ENCODE results near the gene FAM204A. TPM values are rescaled to one million over a fixed set of nuclear protein-coding genes. Genes with fewer than 3 reads are reported as not detected.

The FAM204A gene
- total RNA-seq: 78.1 TPM
- 56.8 TPM for polyA plus RNA-seq

- WGBS: under 1% methylated on average over 45 of the region's 45 CpGs
- peaks cover 2% of the 10 kb centered on the region for H3K4me1 ChIP-seq (ENCODE audit: insufficient read depth)
Measured at GRCh38 chr10:118341791-118342637, at the start of gene FAM204A. Gene FAM204A, minus strand, starts transcription at chr10:118342324. Its CDS starts 5,909 bp downstream, at chr10:118336415.

DNA sequence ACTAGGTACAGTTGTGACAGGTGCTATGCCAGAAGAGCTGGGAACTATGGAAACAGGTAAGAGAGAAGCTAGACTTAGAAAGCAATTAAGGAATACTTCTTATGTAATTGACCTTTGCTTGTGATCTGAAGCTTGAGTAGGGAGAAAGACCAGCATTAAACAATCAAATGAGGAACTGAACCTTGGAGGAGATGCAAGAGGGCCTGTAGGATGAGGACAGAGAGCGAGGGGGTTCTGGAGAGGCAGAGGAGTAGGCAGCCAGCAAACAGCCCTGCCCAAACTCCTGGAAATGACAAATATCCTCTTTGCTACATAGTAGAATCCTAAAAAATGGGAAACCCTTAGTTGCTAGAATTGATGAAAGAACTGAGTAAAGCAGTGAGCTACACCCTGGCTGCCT, 41.6 kb upstream of the FAM204A start:
- no peak for DNase-seq (ENCODE audit: extremely low spot score)
- no peak overlapping the region for H3K27ac ChIP-seq (ENCODE audit: low read depth)
- no peaks in the 10 kb centered on the region for H3K4me1 ChIP-seq (ENCODE audit: insufficient read depth)
- no peak overlapping the region for H3K4me3 ChIP-seq (ENCODE audit: low read depth, low read length)
- WGBS: 85% methylated on average over 1 of the region's 1 CpG
- no peaks in the 10 kb centered on the region for H3K36me3 ChIP-seq (ENCODE audit: insufficient read depth)

More at GRCh38 chr10:118341791-118342637, at the start of gene FAM204A:
- DNase-seq (ENCODE audit: extremely low spot score): peak; percentile 93
- Histone ChIP-seq H3K4me3 (ENCODE audit: low read depth, low read length) (peak within 1 kb of the TSS; percentile 95), H3K36me3 (ENCODE audit: insufficient read depth) (peaks cover 3% of the 10 kb centered on the region), H3K27ac (ENCODE audit: low read depth) (peak within 1 kb of the TSS; percentile 62)

DNA sequence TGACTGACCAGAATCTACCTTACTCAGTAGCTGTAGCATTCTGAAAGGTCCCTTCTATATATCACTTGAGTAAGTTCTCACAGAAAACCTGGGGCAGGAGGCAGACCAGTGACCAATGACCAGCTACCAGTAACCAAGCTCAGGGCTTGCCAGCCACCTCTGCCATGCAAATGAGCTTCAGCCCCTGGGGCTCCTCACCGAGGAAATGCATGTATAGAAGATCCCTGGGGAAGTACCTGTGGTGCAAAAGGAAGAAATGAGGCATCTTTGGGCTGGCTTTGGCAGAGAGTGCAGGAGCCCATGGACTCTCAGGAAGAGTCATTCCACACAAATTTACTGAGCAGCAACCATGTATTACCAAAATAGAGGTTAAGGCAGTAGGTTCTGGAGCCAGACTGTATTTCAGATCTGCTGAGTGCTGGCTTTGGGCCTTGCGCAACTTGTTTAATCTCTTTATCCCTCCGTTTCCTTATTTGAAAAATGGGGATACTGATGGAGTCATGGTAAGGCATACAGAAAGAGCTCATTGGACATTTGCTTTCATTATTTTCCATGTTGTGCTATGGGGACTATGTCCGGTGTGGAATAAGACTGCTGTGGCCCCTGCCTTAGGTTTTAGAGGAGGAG, 41.1 kb upstream of the FAM204A start:
- no peak for DNase-seq (ENCODE audit: extremely low spot score)
- Histone ChIP-seq H3K4me1 (ENCODE audit: insufficient read depth) (no peaks in the 10 kb centered on the region), H3K4me3 (ENCODE audit: low read depth, low read length) (no peak overlapping the region), H3K27ac (ENCODE audit: low read depth) (no peak overlapping the region), H3K36me3 (ENCODE audit: insufficient read depth) (no peaks in the 10 kb centered on the region)
- WGBS: 59% methylated on average over 4 of the region's 4 CpGs

DNA sequence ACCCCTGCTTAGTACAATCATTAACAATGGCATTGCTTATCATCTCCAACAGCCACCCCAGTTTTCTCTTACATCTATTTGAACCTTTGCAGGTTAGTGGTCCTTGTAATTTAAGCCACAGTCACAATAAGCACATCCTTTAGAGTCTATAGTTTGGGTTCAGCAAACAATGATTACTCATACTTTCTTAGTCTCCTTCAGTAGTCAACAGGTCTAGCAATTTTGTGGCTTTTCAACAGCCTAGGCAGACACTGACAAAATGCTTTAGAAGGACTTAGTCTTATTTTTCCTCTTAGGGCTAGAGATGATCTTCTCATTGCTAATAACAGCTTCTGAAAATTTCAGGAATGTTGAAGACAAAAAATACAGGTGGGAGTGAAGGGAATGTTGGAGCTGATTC, 32.3 kb upstream of the FAM204A start:
- no peak for DNase-seq (ENCODE audit: extremely low spot score)
- Histone ChIP-seq H3K4me1 (ENCODE audit: insufficient read depth) (no peaks in the 10 kb centered on the region), H3K27ac (ENCODE audit: low read depth) (no peak overlapping the region), H3K36me3 (ENCODE audit: insufficient read depth) (no peaks in the 10 kb centered on the region), H3K4me3 (ENCODE audit: low read depth, low read length) (no peak overlapping the region)

- Histone ChIP-seq H3K27ac (ENCODE audit: low read depth) (no peak overlapping the region), H3K4me1 (ENCODE audit: insufficient read depth) (no peaks in the 10 kb centered on the region), H3K4me3 (ENCODE audit: low read depth, low read length) (no peak overlapping the region), H3K36me3 (ENCODE audit: insufficient read depth) (no peaks in the 10 kb centered on the region)
- 24% methylated on average over 4 of the region's 4 CpGs for WGBS
- DNase-seq (ENCODE audit: extremely low spot score): no peak
Measured at GRCh38 chr10:118373786-118374185, 31.7 kb upstream of the FAM204A start.

GRCh38 chr10:118370499-118370898, 28.4 kb upstream of the FAM204A start:
- DNase-seq (ENCODE audit: extremely low spot score): no peak
- WGBS: 93% methylated on average over 2 of the region's 2 CpGs
- H3K27ac ChIP-seq (ENCODE audit: low read depth): no peak overlapping the region
- no peaks in the 10 kb centered on the region for H3K36me3 ChIP-seq (ENCODE audit: insufficient read depth)
- H3K4me1 ChIP-seq (ENCODE audit: insufficient read depth): no peaks in the 10 kb centered on the region
- H3K4me3 ChIP-seq (ENCODE audit: low read depth, low read length): no peak overlapping the region

GRCh38 chr10:118369641-118370205, 27.6 kb upstream of the FAM204A start:
- no peaks in the 10 kb centered on the region for H3K36me3 ChIP-seq (ENCODE audit: insufficient read depth)
- H3K4me1 ChIP-seq (ENCODE audit: insufficient read depth): no peaks in the 10 kb centered on the region
- H3K27ac ChIP-seq (ENCODE audit: low read depth): no peak overlapping the region
- no peak overlapping the region for H3K4me3 ChIP-seq (ENCODE audit: low read depth, low read length)
- WGBS: 71% methylated on average over 4 of the region's 4 CpGs
- no peak for DNase-seq (ENCODE audit: extremely low spot score)

- no peaks in the 10 kb centered on the region for H3K36me3 ChIP-seq (ENCODE audit: insufficient read depth)
- no peak for DNase-seq (ENCODE audit: extremely low spot score)
- no peak overlapping the region for H3K27ac ChIP-seq (ENCODE audit: low read depth)
- H3K4me3 ChIP-seq (ENCODE audit: low read depth, low read length): no peak overlapping the region
- H3K4me1 ChIP-seq (ENCODE audit: insufficient read depth): no peaks in the 10 kb centered on the region
Measured at GRCh38 chr10:118365702-118366101, 23.6 kb upstream of the FAM204A start.

DNA sequence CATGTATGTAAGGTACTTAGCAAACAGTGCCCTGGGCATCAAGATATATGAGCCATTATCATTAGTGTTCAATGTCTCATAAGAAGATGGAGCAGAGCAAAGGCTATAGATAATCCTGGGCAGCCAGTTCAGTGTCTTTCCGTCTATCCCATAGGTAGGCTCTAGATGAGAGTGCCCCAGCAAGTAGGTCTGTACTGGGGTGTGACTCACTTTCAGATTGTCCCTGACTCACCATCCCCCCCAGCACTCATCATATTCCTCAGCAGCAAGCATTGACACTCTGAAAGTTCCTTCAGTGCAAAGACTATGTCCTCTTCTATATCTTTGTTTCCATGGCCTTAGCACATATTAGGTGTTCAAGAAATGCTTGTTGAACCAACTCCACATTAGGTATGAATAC, 20.0 kb upstream of the FAM204A start:
- Histone ChIP-seq H3K4me3 (ENCODE audit: low read depth, low read length) (no peak overlapping the region), H3K4me1 (ENCODE audit: insufficient read depth) (no peaks in the 10 kb centered on the region), H3K36me3 (ENCODE audit: insufficient read depth) (no peaks in the 10 kb centered on the region), H3K27ac (ENCODE audit: low read depth) (no peak overlapping the region)
- 94% methylated on average over 1 of the region's 1 CpG for WGBS
- no peak for DNase-seq (ENCODE audit: extremely low spot score)

- no peaks in the 10 kb centered on the region for H3K36me3 ChIP-seq (ENCODE audit: insufficient read depth)
- no peaks in the 10 kb centered on the region for H3K4me1 ChIP-seq (ENCODE audit: insufficient read depth)
- DNase-seq (ENCODE audit: extremely low spot score): no peak
- 84% methylated on average over 6 of the region's 6 CpGs for WGBS
- no peak overlapping the region for H3K4me3 ChIP-seq (ENCODE audit: low read depth, low read length)
- H3K27ac ChIP-seq (ENCODE audit: low read depth): no peak overlapping the region
Measured at GRCh38 chr10:118358327-118358726, 16.2 kb upstream of the FAM204A start.

DNA sequence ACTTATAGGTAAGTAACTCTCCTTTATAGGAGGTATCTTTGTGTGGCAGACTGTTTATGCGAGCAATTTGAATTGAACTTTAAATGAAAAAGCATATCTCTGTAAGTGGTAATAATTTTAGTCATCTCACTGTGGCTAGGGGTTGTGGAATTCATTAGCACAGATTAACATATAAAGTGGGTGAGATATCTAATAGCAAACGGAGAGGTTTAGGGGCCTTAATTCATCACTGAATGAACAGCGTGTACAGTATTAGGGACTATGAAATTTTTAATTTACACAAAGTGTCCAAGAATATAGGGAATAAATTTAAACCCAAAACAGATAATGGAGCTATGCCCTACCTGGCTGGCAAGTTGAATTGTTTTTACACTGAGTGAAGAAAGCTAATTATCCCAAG, 15.7 kb upstream of the FAM204A start:
- WGBS: 50% methylated on average over 3 of the region's 3 CpGs
- H3K27ac ChIP-seq (ENCODE audit: low read depth): no peak overlapping the region

DNA sequence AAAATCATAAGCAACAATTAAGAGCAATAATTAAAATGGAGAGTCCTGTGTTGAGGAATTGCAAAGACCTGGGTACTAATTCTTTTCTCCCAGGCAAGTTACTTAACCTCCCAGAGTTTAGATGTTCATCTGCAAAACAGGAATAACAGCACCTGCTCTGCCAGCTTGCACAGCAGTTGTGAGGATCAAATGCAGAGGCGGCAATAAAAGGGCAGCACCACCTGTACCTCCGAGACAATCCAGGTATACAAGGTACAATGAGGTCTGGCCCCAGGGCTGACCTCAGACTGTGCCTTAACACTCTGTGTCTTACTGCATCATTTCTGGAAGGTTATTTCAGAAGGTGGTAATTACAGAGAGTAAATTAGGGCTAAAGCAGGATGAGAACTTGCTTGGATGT, 14.5 kb upstream of the FAM204A start:
- no peaks in the 10 kb centered on the region for H3K4me1 ChIP-seq (ENCODE audit: insufficient read depth)
- no peak overlapping the region for H3K4me3 ChIP-seq (ENCODE audit: low read depth, low read length)
- DNase-seq (ENCODE audit: extremely low spot score): no peak
- no peaks in the 10 kb centered on the region for H3K36me3 ChIP-seq (ENCODE audit: insufficient read depth)
- 86% methylated on average over 2 of the region's 2 CpGs for WGBS
- no peak overlapping the region for H3K27ac ChIP-seq (ENCODE audit: low read depth)

More for the DNA sequence above, 15.7 kb upstream of the FAM204A start:
- no peaks in the 10 kb centered on the region for H3K36me3 ChIP-seq (ENCODE audit: insufficient read depth)
- H3K4me1 ChIP-seq (ENCODE audit: insufficient read depth): no peaks in the 10 kb centered on the region
- no peak overlapping the region for H3K4me3 ChIP-seq (ENCODE audit: low read depth, low read length)
- DNase-seq (ENCODE audit: extremely low spot score): no peak

DNA sequence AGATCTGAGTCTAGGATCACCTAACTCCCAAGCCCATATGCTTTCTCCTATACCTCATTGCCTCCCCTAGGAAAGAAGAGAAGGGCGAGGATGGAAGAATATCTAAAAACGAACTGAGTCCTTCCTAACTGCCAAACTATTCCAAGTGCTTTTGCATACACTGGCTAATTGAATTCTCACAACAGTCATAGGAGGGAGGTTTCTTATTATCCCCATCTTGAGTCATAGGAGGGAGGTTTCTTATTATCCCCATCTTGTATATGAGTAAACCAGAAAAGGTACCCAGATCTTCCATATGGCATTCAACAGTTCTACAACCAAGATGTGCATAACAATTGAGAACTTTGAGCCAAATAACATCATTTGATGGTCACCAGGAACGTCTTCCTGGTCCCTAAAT, 13.1 kb upstream of the FAM204A start:
- Histone ChIP-seq H3K4me1 (ENCODE audit: insufficient read depth) (no peaks in the 10 kb centered on the region), H3K27ac (ENCODE audit: low read depth) (no peak overlapping the region), H3K4me3 (ENCODE audit: low read depth, low read length) (no peak overlapping the region), H3K36me3 (ENCODE audit: insufficient read depth) (no peaks in the 10 kb centered on the region)
- DNase-seq (ENCODE audit: extremely low spot score): no peak
- 75% methylated on average over 3 of the region's 3 CpGs for WGBS

GRCh38 chr10:118349235-118349634, 7.1 kb upstream of the FAM204A start:
- no peaks in the 10 kb centered on the region for H3K36me3 ChIP-seq (ENCODE audit: insufficient read depth)
- H3K27ac ChIP-seq (ENCODE audit: low read depth): no peak overlapping the region
- H3K4me1 ChIP-seq (ENCODE audit: insufficient read depth): no peaks in the 10 kb centered on the region
- 84% methylated on average over 3 of the region's 3 CpGs for WGBS
- no peak overlapping the region for H3K4me3 ChIP-seq (ENCODE audit: low read depth, low read length)
- no peak for DNase-seq (ENCODE audit: extremely low spot score)
